Measurements from ENCODE around the gene IL1RAPL2. TPM values are rescaled to one million over a fixed set of nuclear protein-coding genes. Genes with fewer than 3 reads are reported as not detected.

The IL1RAPL2 gene
- polyA plus RNA-seq, 1 donor from 2014 or later, result not detected

DNA sequence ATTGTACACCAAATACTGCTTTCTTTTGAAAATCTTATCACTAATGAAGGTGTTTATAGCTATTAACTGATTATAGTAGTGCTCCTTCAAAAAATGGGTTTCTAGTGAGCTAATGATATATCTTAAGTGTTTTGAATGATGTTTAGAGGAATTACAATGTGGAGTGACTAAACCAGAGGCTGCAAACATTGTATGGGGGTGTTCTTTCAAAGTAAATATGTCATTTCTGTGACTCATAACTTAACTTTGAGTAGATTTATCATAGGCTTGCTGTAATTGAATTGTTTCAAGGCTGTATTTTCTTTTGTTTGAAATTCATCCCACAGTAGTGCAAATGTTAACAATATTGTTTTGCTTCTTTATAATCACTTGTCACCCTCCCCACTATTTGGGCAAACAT is 141.6 kb downstream of the IL1RAPL2 start:
- no peak overlapping the region for H3K27ac Mint-ChIP-seq

GRCh38 chrX:104712515-104712914 is 146.5 kb downstream of the IL1RAPL2 start:
- H3K36me3 Mint-ChIP-seq, result no peaks in the 10 kb centered on the region
- H3K4me3 Mint-ChIP-seq, result no peak overlapping the region
- no peaks in the 10 kb centered on the region for H3K4me1 Mint-ChIP-seq
- H3K9me3 Mint-ChIP-seq, result peaks cover 0 to 2% (median 0%) of the 10 kb centered on the region in 3 donors
- H3K27ac Mint-ChIP-seq, result no peak overlapping the region
- H3K27me3 Mint-ChIP-seq, result no peaks in the 10 kb centered on the region

More for the DNA sequence above, 141.6 kb downstream of the IL1RAPL2 start:
- Mint-ChIP-seq H3K36me3 (no peaks in the 10 kb centered on the region), H3K4me3 (no peak overlapping the region), H3K9me3 (no peaks in the 10 kb centered on the region), H3K4me1 (no peaks in the 10 kb centered on the region), H3K27me3 (peaks cover 1% of the 10 kb centered on the region)

DNA sequence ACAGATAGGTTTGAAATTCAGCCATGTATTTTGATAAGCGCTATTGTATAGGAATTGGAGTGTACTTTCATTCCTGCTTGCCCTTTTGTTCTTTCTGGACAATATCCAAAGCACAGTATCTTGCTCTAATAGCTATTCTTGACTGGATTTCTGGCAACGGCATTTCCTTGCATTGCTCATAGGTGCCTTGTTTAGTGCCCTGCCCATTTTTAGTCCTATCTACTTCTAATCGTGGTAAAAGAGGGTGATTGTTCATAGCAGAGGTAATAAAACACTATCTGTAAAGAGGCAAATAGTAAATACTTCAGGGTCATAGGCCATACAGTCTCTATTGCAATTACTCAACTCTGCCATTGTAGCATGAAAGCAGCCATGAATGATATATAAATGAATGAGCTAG is 155.9 kb downstream of the IL1RAPL2 start:
- H3K9me3 Mint-ChIP-seq, result peaks cover 0 to 2% (median 0%) of the 10 kb centered on the region in 3 donors
- H3K4me1 Mint-ChIP-seq, result no peaks in the 10 kb centered on the region
- H3K27ac Mint-ChIP-seq, result no peak overlapping the region
- no peaks in the 10 kb centered on the region for H3K36me3 Mint-ChIP-seq
- no peaks in the 10 kb centered on the region for H3K27me3 Mint-ChIP-seq
- H3K4me3 Mint-ChIP-seq, result no peak overlapping the region

- Mint-ChIP-seq H3K36me3 (no peaks in the 10 kb centered on the region), H3K9me3 (peaks cover 0 to 2% (median 0%) of the 10 kb centered on the region in 3 donors), H3K4me1 (no peaks in the 10 kb centered on the region), H3K4me3 (no peak overlapping the region), H3K27me3 (no peaks in the 10 kb centered on the region), H3K27ac (no peak overlapping the region)
Observed at GRCh38 chrX:104728456-104728855, 162.5 kb downstream of the IL1RAPL2 start.

- H3K9me3 Mint-ChIP-seq, result no peaks in the 10 kb centered on the region
- no peak overlapping the region for H3K27ac Mint-ChIP-seq
- no peaks in the 10 kb centered on the region for H3K36me3 Mint-ChIP-seq
- H3K27me3 Mint-ChIP-seq, result no peaks in the 10 kb centered on the region
- H3K4me1 Mint-ChIP-seq, result no peaks in the 10 kb centered on the region
- H3K4me3 Mint-ChIP-seq, result no peak overlapping the region
Observed at GRCh38 chrX:104742355-104742754, 176.4 kb downstream of the IL1RAPL2 start.

DNA sequence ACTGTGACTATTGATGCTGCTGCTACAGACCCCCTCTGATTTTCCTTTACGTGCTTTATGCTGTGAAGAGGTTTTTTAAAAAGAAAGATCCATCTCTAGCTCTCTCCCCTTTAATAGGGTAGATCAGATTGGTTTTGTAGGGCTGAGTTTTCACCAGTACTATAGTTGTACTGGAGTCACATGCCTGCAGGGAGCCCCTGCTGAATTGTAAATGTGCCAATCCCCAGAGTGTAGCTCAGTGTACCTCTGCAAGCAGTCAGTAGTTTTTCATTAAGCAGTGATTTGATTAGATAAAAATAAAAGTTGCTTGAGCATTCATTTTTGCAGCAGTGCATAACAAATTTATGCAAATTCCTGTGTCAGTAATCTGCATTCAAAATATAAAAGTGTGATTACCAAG is 179.2 kb downstream of the IL1RAPL2 start:
- no peaks in the 10 kb centered on the region for H3K27me3 Mint-ChIP-seq
- no peaks in the 10 kb centered on the region for H3K4me1 Mint-ChIP-seq
- H3K36me3 Mint-ChIP-seq, result no peaks in the 10 kb centered on the region
- H3K9me3 Mint-ChIP-seq, result no peaks in the 10 kb centered on the region
- H3K27ac Mint-ChIP-seq, result no peak overlapping the region
- H3K4me3 Mint-ChIP-seq, result no peak overlapping the region

- Mint-ChIP-seq H3K9me3 (no peaks in the 10 kb centered on the region), H3K27me3 (no peaks in the 10 kb centered on the region), H3K36me3 (no peaks in the 10 kb centered on the region), H3K4me1 (no peaks in the 10 kb centered on the region), H3K4me3 (no peak overlapping the region), H3K27ac (no peak overlapping the region)
Observed at GRCh38 chrX:104749951-104750610, 184.1 kb downstream of the IL1RAPL2 start.

- Mint-ChIP-seq H3K4me3 (no peak overlapping the region), H3K9me3 (peaks cover 9 to 17% (median 10%) of the 10 kb centered on the region in 3 donors), H3K36me3 (no peaks in the 10 kb centered on the region), H3K27me3 (no peaks in the 10 kb centered on the region), H3K4me1 (no peaks in the 10 kb centered on the region), H3K27ac (peak overlapping the region in 1 of 3 donors; percentile 53)
Observed at GRCh38 chrX:104762641-104763040, 196.6 kb downstream of the IL1RAPL2 start.

DNA sequence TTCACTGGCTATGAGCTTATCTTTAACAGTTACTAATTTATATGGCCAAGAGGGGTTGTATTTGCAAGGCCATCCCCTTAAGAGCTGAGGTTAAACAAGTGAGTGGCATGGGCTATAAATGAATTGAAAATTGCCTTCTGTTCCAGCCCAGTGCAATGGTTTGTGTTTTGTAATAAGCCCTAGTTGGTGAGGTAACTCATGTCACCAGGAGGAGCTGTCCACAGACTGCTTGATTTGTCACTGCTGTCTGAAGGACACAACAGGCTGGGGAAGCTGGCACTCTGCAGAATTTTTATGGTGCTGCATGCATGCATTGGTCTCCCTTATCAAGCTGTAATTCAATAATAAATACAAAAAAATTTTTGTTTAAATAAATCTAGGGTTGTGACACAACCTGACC is 223.8 kb downstream of the IL1RAPL2 start:
- H3K27ac Mint-ChIP-seq, result no peak overlapping the region
- no peaks in the 10 kb centered on the region for H3K36me3 Mint-ChIP-seq
- H3K4me3 Mint-ChIP-seq, result no peak overlapping the region
- no peaks in the 10 kb centered on the region for H3K4me1 Mint-ChIP-seq
- no peaks in the 10 kb centered on the region for H3K9me3 Mint-ChIP-seq
- H3K27me3 Mint-ChIP-seq, result peaks cover 3% of the 10 kb centered on the region

- Mint-ChIP-seq H3K27ac (no peak overlapping the region), H3K36me3 (no peaks in the 10 kb centered on the region), H3K4me1 (no peaks in the 10 kb centered on the region), H3K4me3 (no peak overlapping the region), H3K27me3 (no peaks in the 10 kb centered on the region), H3K9me3 (no peaks in the 10 kb centered on the region)
Observed at GRCh38 chrX:104795804-104796203, 229.8 kb downstream of the IL1RAPL2 start.

DNA sequence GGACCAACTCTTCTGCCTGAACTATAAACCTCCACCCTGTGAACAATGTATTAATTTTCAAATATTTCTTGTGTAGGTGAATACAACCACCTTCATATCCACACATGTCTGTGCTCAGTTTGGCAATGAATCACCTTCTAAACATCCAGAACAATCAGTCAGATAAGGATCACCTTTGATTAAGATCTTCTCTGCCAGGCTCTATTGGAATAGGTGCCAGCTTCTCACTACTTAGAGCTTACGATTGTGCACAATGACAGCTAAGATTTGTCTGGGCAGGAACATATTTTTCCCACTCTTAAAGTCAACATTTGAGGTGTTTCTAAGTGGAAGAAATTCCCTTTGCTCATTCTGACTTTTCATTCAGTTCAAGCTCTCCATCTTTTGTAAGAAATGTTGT is 237.2 kb downstream of the IL1RAPL2 start:
- no peak overlapping the region for H3K27ac Mint-ChIP-seq
- no peaks in the 10 kb centered on the region for H3K4me1 Mint-ChIP-seq
- no peaks in the 10 kb centered on the region for H3K36me3 Mint-ChIP-seq
- H3K27me3 Mint-ChIP-seq, result peaks cover 3% of the 10 kb centered on the region
- no peak overlapping the region for H3K4me3 Mint-ChIP-seq
- H3K9me3 Mint-ChIP-seq, result no peaks in the 10 kb centered on the region

DNA sequence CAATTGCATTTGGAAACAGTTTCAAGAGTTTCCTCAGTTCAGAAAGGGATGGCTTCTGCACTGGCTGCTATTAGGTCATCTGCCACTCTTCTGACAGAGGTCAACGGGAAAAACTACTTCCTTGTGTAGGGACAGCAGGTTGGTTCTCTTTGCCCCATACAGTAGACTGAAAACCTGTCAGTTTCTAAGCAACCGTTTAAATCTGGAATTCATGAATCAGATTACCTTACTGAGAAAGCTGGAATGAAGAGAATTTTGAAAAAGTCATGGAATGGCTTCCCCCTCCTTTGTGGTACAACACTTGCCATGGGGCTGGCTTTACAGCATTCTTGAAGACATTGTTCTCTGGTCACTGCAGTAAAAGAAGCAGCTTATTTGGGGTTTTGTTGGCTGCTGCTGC is 240.3 kb downstream of the IL1RAPL2 start:
- Mint-ChIP-seq H3K36me3 (no peaks in the 10 kb centered on the region), H3K27me3 (peaks cover 3% of the 10 kb centered on the region), H3K27ac (no peak overlapping the region), H3K4me1 (no peaks in the 10 kb centered on the region), H3K9me3 (peaks cover 0 to 4% (median 0%) of the 10 kb centered on the region in 3 donors), H3K4me3 (no peak overlapping the region)

DNA sequence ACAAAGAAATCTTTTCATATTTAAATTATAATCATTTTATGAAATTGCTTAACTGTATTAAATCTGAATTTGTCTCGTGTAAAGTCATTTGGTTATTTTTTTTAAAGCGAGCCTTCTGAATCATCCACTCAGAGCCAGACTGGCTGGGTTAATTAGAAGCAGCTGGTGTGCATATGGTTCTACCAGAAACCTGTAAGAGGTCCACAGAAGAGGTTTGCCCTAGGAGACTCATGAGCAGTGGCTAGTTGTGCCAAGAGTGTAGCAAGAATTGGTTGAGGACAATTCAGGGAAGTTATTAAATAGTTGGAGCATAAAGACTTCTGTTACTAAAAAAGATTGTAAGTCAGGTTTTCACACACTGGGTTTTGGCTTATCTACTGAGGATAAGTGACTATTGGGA is 267.4 kb downstream of the IL1RAPL2 start:
- H3K27ac Mint-ChIP-seq, result no peak overlapping the region
- no peaks in the 10 kb centered on the region for H3K36me3 Mint-ChIP-seq
- H3K27me3 Mint-ChIP-seq, result no peaks in the 10 kb centered on the region
- H3K9me3 Mint-ChIP-seq, result peaks cover 0 to 4% (median 3%) of the 10 kb centered on the region in 3 donors
- H3K4me3 Mint-ChIP-seq, result no peak overlapping the region
- no peaks in the 10 kb centered on the region for H3K4me1 Mint-ChIP-seq

DNA sequence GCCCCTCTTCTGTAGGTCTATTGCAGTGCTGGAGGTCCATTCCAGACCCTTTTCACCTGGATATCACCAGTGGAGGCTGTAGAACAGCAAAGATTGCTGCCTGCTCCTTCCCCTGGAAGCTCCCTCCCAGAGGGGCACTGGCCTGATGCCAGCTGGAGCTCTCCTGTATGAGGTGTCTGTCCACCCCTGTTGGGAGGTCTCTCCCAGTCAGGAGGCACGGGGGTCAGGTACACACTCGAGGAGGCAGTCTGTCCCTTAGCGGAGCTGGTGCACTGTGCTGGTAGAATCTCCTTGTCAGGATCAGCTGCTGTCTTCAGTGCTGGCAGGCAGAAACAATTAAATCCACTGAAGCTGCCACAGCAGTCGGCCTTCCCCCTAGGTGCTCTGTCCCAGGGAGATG is 276.6 kb downstream of the IL1RAPL2 start:
- no peaks in the 10 kb centered on the region for H3K4me1 Mint-ChIP-seq
- no peak overlapping the region for H3K4me3 Mint-ChIP-seq
- H3K36me3 Mint-ChIP-seq, result no peaks in the 10 kb centered on the region
- no peaks in the 10 kb centered on the region for H3K27me3 Mint-ChIP-seq
- H3K27ac Mint-ChIP-seq, result no peak overlapping the region
- H3K9me3 Mint-ChIP-seq, result peaks cover 0 to 5% (median 4%) of the 10 kb centered on the region in 3 donors

- H3K27me3 Mint-ChIP-seq, result no peaks in the 10 kb centered on the region
- H3K9me3 Mint-ChIP-seq, result no peaks in the 10 kb centered on the region
- no peaks in the 10 kb centered on the region for H3K36me3 Mint-ChIP-seq
- no peak overlapping the region for H3K27ac Mint-ChIP-seq
- no peaks in the 10 kb centered on the region for H3K4me1 Mint-ChIP-seq
- no peak overlapping the region for H3K4me3 Mint-ChIP-seq
Observed at GRCh38 chrX:104852241-104852640, 286.2 kb downstream of the IL1RAPL2 start.

DNA sequence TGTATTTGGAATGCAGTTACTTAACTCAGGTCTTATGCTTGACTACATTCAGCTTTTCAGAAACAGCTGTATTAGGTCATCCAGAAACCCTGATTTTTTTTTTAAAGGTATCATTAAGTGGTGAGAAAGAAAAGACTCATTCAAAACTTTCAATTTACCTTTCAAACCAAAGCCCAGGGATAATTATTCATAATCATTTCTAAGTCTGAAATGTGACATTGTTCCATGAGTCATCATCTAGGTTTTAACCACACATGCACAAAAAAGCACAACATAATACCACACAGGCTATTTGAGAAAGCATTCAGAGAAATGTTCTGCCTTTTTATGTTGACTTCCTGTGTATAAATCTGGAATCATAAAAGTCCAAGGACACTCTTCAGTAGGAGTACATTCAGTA is 288.2 kb downstream of the IL1RAPL2 start:
- Mint-ChIP-seq H3K4me1 (no peaks in the 10 kb centered on the region), H3K36me3 (no peaks in the 10 kb centered on the region), H3K9me3 (no peaks in the 10 kb centered on the region), H3K27me3 (no peaks in the 10 kb centered on the region), H3K27ac (no peak overlapping the region), H3K4me3 (no peak overlapping the region)

Measured in IgD-negative memory B cell (primary cell).